ENCODE results near the gene ZNF654. TPM values are rescaled to one million over a fixed set of nuclear protein-coding genes. Genes with fewer than 3 reads are reported as not detected.

Gene ZNF654
- polyA plus RNA-seq, 1 of the 3 experiments (the other 2 are of a cell fraction): 1.6 TPM

DNA sequence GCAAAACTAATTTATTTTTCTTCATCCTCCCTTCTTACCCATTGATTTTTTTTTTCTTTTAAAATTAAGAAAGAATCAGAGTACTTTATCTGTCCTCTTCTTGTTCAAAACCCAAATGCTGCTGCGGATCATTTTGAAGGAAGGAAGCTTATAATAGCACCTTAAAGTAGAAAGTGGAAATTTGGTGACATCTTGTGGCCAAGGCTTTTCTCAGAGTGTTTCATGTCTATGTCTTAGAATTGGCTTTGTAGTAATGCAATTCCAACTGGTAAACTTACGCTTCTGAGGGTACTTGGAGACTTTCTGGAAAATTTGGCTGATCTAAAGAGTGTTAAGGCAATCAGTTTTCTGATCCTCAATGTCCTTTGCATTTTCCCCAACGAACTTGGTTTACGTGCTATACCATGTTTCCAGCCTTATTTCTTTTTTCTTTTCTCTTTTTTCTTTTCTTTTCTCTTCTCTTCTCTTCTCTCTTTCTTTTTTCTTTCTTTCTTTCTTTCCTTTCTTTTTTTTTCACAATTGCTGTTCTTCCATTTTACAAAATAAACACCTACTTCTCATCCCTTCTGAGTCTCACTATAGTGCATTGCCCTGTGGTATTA is 121.4 kb downstream of the ZNF654 start:
- H3K4me2 ChIP-seq: no peak overlapping the region
- H2AFZ ChIP-seq (ENCODE audit: low read depth): no peak overlapping the region
- no peaks in the 10 kb centered on the region for H3K79me2 ChIP-seq (ENCODE audit: insufficient read depth)
- 62% methylated on average over 4 of the region's 4 CpGs for WGBS (ENCODE audit: low lambda C conversion rate)
- no peak overlapping the region for H3K27ac ChIP-seq (ENCODE audit: low read depth in 2 of 2, low read length in 1 of 2)
- DNase-seq: peak; percentile 7
- ChIA-PET CTCF (interaction anchor here (0.7 to 1.2 kb wide), 6 partner anchors 11 to 831 kb away, joined by 3 to 4 read pairs (median 4); no protein-coding TSS in a partner anchor), POLR2A (no interaction called here)
- no peaks in the 10 kb centered on the region for H4K20me1 ChIP-seq (ENCODE audit: insufficient read depth)
- H3K4me3 ChIP-seq (ENCODE audit: low read depth in 2 of 2, low read length in 1 of 2): no peak overlapping the region
- no peak overlapping the region for H3K9ac ChIP-seq
- no peaks in the 10 kb centered on the region for H3K36me3 ChIP-seq (replicated peaks in 1 of 2; ENCODE audit: control insufficient read depth in 1 of 2, insufficient read depth in 2 of 2, low read length in 1 of 2)
- H3K9me3 ChIP-seq: no peaks in the 10 kb centered on the region
- H3K4me1 ChIP-seq (ENCODE audit: control insufficient read depth in 1 of 2, insufficient read depth in 2 of 2, low read depth in 1 of 2, low read length in 1 of 2): no peaks in the 10 kb centered on the region
- no peaks in the 10 kb centered on the region for H3K27me3 ChIP-seq (ENCODE audit: insufficient read depth)
- H3F3A ChIP-seq (replicated peaks; ENCODE audit: insufficient read depth): no peaks in the 10 kb centered on the region
- H3K9me2 ChIP-seq: no peaks in the 10 kb centered on the region
- TF ChIP-seq MEF2A (IDR thresholded peaks at IDR 0.05; ENCODE audit: borderline replicate concordance, low read depth) (no peak), FOXM1 (IDR thresholded peaks at IDR 0.05; ENCODE audit: low read depth) (no peak), FOSL2 (IDR thresholded peaks at IDR 0.05; ENCODE audit: borderline replicate concordance, low read depth) (no peak), SMC3 (IDR thresholded peaks at IDR 0.05; ENCODE audit: low read depth, low read length) (peak; percentile 35; the same call in 1 of the 2 replicates), RXRA (IDR thresholded peaks at IDR 0.05; ENCODE audit: borderline replicate concordance, low read depth) (no peak), FOXJ3 (CRISPR knock-in tag; IDR thresholded peaks at IDR 0.05) (no peak), GATA2 (CRISPR knock-in tag; IDR thresholded peaks at IDR 0.05) (no peak), MXI1 (IDR thresholded peaks at IDR 0.05; ENCODE audit: low read depth, low read length) (no peak), ELF1 (IDR thresholded peaks at IDR 0.05) (no peak), RFX5 (IDR thresholded peaks at IDR 0.05; ENCODE audit: low read length) (no peak), SIN3A (IDR thresholded peaks at IDR 0.05; ENCODE audit: borderline replicate concordance, low read depth, low read length) (no peak), TAF1 (IDR thresholded peaks at IDR 0.05; ENCODE audit: borderline replicate concordance, low read depth, low read length) (no peak), EP300 (IDR thresholded peaks at IDR 0.05; ENCODE audit: borderline replicate concordance in 1 of 2, low read depth in 1 of 2, low read length in 1 of 2) (no peak), RAD21 (IDR thresholded peaks at IDR 0.05; ENCODE audit: low read length) (peak; percentile 67), EZH2phosphoT487 (IDR thresholded peaks at IDR 0.05; ENCODE audit: borderline replicate concordance, low read depth) (no peak), CHD2 (IDR thresholded peaks at IDR 0.05; ENCODE audit: low read length, partially characterized antibody) (no peak)
- TF ChIP-seq, protein P1, sequence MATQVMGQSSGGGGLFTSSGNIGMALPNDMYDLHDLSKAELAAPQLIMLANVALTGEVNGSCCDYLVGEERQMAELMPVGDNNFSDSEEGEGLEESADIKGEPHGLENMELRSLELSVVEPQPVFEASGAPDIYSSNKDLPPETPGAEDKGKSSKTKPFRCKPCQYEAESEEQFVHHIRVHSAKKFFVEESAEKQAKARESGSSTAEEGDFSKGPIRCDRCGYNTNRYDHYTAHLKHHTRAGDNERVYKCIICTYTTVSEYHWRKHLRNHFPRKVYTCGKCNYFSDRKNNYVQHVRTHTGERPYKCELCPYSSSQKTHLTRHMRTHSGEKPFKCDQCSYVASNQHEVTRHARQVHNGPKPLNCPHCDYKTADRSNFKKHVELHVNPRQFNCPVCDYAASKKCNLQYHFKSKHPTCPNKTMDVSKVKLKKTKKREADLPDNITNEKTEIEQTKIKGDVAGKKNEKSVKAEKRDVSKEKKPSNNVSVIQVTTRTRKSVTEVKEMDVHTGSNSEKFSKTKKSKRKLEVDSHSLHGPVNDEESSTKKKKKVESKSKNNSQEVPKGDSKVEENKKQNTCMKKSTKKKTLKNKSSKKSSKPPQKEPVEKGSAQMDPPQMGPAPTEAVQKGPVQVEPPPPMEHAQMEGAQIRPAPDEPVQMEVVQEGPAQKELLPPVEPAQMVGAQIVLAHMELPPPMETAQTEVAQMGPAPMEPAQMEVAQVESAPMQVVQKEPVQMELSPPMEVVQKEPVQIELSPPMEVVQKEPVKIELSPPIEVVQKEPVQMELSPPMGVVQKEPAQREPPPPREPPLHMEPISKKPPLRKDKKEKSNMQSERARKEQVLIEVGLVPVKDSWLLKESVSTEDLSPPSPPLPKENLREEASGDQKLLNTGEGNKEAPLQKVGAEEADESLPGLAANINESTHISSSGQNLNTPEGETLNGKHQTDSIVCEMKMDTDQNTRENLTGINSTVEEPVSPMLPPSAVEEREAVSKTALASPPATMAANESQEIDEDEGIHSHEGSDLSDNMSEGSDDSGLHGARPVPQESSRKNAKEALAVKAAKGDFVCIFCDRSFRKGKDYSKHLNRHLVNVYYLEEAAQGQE (IDR thresholded peaks at IDR 0.05; ENCODE audit: low read depth, low read length): no peak
- TF ChIP-seq, protein P2, sequence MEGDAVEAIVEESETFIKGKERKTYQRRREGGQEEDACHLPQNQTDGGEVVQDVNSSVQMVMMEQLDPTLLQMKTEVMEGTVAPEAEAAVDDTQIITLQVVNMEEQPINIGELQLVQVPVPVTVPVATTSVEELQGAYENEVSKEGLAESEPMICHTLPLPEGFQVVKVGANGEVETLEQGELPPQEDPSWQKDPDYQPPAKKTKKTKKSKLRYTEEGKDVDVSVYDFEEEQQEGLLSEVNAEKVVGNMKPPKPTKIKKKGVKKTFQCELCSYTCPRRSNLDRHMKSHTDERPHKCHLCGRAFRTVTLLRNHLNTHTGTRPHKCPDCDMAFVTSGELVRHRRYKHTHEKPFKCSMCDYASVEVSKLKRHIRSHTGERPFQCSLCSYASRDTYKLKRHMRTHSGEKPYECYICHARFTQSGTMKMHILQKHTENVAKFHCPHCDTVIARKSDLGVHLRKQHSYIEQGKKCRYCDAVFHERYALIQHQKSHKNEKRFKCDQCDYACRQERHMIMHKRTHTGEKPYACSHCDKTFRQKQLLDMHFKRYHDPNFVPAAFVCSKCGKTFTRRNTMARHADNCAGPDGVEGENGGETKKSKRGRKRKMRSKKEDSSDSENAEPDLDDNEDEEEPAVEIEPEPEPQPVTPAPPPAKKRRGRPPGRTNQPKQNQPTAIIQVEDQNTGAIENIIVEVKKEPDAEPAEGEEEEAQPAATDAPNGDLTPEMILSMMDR (IDR thresholded peaks at IDR 0.05): peak; percentile 62
- TF ChIP-seq, protein P3, sequence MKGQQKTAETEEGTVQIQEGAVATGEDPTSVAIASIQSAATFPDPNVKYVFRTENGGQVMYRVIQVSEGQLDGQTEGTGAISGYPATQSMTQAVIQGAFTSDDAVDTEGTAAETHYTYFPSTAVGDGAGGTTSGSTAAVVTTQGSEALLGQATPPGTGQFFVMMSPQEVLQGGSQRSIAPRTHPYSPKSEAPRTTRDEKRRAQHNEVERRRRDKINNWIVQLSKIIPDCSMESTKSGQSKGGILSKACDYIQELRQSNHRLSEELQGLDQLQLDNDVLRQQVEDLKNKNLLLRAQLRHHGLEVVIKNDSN (IDR thresholded peaks at IDR 0.05; ENCODE audit: borderline replicate concordance, low read depth): no peak
- TF ChIP-seq, protein P4, sequence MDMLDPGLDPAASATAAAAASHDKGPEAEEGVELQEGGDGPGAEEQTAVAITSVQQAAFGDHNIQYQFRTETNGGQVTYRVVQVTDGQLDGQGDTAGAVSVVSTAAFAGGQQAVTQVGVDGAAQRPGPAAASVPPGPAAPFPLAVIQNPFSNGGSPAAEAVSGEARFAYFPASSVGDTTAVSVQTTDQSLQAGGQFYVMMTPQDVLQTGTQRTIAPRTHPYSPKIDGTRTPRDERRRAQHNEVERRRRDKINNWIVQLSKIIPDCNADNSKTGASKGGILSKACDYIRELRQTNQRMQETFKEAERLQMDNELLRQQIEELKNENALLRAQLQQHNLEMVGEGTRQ (IDR thresholded peaks at IDR 0.05; ENCODE audit: borderline replicate concordance, low read depth, low read length): no peak
- TF ChIP-seq, protein P5, sequence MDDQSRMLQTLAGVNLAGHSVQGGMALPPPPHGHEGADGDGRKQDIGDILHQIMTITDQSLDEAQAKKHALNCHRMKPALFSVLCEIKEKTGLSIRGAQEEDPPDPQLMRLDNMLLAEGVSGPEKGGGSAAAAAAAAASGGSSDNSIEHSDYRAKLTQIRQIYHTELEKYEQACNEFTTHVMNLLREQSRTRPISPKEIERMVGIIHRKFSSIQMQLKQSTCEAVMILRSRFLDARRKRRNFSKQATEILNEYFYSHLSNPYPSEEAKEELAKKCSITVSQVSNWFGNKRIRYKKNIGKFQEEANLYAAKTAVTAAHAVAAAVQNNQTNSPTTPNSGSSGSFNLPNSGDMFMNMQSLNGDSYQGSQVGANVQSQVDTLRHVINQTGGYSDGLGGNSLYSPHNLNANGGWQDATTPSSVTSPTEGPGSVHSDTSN (IDR thresholded peaks at IDR 0.05): no peak
- TF ChIP-seq, protein P6, sequence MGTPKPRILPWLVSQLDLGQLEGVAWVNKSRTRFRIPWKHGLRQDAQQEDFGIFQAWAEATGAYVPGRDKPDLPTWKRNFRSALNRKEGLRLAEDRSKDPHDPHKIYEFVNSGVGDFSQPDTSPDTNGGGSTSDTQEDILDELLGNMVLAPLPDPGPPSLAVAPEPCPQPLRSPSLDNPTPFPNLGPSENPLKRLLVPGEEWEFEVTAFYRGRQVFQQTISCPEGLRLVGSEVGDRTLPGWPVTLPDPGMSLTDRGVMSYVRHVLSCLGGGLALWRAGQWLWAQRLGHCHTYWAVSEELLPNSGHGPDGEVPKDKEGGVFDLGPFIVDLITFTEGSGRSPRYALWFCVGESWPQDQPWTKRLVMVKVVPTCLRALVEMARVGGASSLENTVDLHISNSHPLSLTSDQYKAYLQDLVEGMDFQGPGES (IDR thresholded peaks at IDR 0.05; ENCODE audit: low read depth, low read length): no peak

All from SK-N-SH (cell line).